Smooth muscle cell (in vitro differentiated cells): ENCODE measurements around the gene POSTN. TPM values are rescaled to one million over a fixed set of nuclear protein-coding genes. Genes with fewer than 3 reads are reported as not detected.

Experiments
- DNase-seq: peaks from one replicate; lab custom pipeline; 2025; ENCODE audit not compliant: unreplicated experiment; lab: John Stamatoyannopoulos, UW
- H2AFZ ChIP-seq: fragments of 200-600 bp; sonication (generic); 2 replicates; pipeline ENCODE4 v1.6.0; 2016; ENCODE audit warnings: antibody characterized with exemption, low read depth, mild to moderate bottlenecking
- H3F3A ChIP-seq: fragments of 200-600 bp; sonication (generic); 2 replicates; pipeline ENCODE4 v1.6.0; 2017; ENCODE audit warnings: antibody characterized with exemption, low read depth
- H3K27ac ChIP-seq: fragments of 200-600 bp; sonication (generic); 2 replicates; pipeline ENCODE4 v1.5.1; 2016; ENCODE audit warnings: low read depth, mild to moderate bottlenecking
- H3K27me3 ChIP-seq: fragments of 200-600 bp; sonication (generic); 2 replicates; pipeline ENCODE4 v1.6.1; 2016; ENCODE audit warnings: low read depth, mild to moderate bottlenecking
- H3K36me3 ChIP-seq: fragments of 200-600 bp; sonication (generic); 2 replicates; pipeline ENCODE4 v1.5.1; 2016; ENCODE audit warnings: low read depth
- H3K4me1 ChIP-seq: fragments of 200-600 bp; sonication (generic); 2 replicates; pipeline ENCODE4 v1.5.1; 2016; ENCODE audit warnings: low read depth
- H3K4me2 ChIP-seq: fragments of 200-600 bp; sonication (generic); 2 replicates; pipeline ENCODE4 v1.6.0; 2016; ENCODE audit warnings: mild to moderate bottlenecking
- H3K4me3 ChIP-seq: fragments of 200-600 bp; sonication (generic); 2 replicates; pipeline ENCODE4 v1.5.1; 2016; ENCODE audit warnings: mild to moderate bottlenecking
- H3K79me2 ChIP-seq: fragments of 200-600 bp; sonication (generic); 2 replicates; pipeline ENCODE4 v1.6.0; 2016; ENCODE audit warnings: low read depth, mild to moderate bottlenecking
- H3K9ac ChIP-seq: fragments of 200-600 bp; sonication (generic); 2 replicates; pipeline ENCODE4 v1.6.0; 2016; ENCODE audit warnings: low read depth
- H3K9me3 ChIP-seq: fragments of 200-600 bp; sonication (generic); replicated peaks from 2 replicates; pipeline ENCODE4 v1.5.1; 2016; ENCODE audit warnings: low read depth
- H4K20me1 ChIP-seq: fragments of 200-600 bp; sonication (generic); 2 replicates; pipeline ENCODE4 v1.6.0; 2016; ENCODE audit warnings: low read depth
- WGBS: methylation state at CpG from one replicate; pipeline ENCODE4 v1.1.7; 2016; ENCODE audit warnings: low lambda C conversion rate; 5-methylcytosine and 5-hydroxymethylcytosine counted together
- polyA plus RNA-seq: library from polyadenylated mRNA; unstranded; fragments of >200 nt; fragmentation: Nextera tagmentation; extraction: Ambion mirVana; gene quantifications from 2 replicates; pipeline ENCODE4 v1.2.1, GENCODE V29; 2016
- total RNA-seq: library from RNA; depleted of rRNA; stranded (reverse); fragments of >200 nt; gene quantifications from 2 replicates; pipeline ENCODE4 v1.2.3, GENCODE V29; 2014
- TF ChIP-seq, protein P1 (sequence below): fragments of 200-600 bp; sonication (generic); IDR thresholded peaks from 2 replicates; pipeline ENCODE4 v1.5.1; 2017; ENCODE audit warnings: borderline replicate concordance, mild to moderate bottlenecking, antibody characterized with exemption; ENCODE audit not compliant: insufficient read depth, poor library complexity, severe bottlenecking

Gene POSTN
- total and polyA plus RNA-seq, 2 experiments from 2014 or later = 38.6 to 50.5 TPM

DNA sequence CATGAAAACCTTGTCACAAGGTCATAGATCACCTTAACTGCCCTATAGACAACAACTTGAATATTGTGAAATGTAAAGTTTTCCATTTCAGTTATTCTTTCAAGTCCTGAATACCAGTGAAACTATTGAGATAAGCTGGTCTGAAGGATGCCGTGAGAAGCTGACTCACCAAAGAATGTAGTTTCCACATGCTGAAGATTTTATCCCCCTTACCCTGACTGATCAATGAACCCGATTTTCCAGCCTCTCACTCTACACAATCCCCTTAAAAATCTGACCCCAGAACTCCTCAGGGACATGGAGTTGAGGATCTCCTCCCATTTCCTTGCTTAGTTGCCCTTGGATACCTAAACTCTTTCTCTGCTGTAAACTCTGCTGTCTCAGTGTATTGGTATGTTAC is 67.5 kb downstream of the POSTN start:
- Histone ChIP-seq H3K9ac (no peak overlapping the region), H3K4me3 (no peak overlapping the region), H3K4me2 (no peak overlapping the region), H2AFZ (no peak overlapping the region), H4K20me1 (no peaks in the 10 kb centered on the region), H3K79me2 (no peaks in the 10 kb centered on the region), H3K9me3 (peaks cover 9% of the 10 kb centered on the region), H3K27me3 (no peaks in the 10 kb centered on the region), H3K36me3 (peaks cover 6% of the 10 kb centered on the region), H3K4me1 (no peaks in the 10 kb centered on the region), H3K27ac (no peak overlapping the region), H3F3A (no peaks in the 10 kb centered on the region)
- no peak for DNase-seq
- 76% methylated on average over 2 of the region's 2 CpGs for WGBS
- TF ChIP-seq, protein P1, sequence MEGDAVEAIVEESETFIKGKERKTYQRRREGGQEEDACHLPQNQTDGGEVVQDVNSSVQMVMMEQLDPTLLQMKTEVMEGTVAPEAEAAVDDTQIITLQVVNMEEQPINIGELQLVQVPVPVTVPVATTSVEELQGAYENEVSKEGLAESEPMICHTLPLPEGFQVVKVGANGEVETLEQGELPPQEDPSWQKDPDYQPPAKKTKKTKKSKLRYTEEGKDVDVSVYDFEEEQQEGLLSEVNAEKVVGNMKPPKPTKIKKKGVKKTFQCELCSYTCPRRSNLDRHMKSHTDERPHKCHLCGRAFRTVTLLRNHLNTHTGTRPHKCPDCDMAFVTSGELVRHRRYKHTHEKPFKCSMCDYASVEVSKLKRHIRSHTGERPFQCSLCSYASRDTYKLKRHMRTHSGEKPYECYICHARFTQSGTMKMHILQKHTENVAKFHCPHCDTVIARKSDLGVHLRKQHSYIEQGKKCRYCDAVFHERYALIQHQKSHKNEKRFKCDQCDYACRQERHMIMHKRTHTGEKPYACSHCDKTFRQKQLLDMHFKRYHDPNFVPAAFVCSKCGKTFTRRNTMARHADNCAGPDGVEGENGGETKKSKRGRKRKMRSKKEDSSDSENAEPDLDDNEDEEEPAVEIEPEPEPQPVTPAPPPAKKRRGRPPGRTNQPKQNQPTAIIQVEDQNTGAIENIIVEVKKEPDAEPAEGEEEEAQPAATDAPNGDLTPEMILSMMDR = no peak

DNA sequence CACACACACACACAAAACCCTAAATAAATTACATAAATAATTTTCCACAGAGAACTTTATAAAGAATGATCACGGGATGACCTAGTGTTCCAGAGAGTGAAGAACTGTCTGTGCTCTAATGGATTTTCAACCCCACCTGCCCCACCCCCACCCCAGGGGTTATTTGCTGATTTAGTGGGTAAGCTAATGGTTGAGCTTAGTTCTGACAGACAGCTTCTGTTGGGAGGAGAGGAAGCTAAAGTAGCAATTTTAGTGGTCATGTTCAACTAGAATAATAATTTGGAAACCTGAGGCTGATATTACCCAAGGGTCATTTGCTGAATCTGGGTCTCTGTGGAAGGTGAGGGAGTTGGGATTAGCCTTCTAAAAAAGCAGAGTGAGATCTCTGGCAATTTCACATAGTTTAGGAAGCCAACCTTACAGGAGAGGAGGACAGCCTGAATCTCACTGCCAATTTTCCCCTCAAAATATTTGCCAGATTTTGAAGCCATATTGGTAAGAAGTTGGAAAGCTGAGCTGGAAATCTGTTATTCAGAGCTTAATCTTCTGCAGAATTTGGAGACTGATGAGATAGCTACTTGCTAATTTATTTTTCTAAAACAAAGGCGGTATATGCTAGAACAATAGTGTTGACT is 68.7 kb downstream of the POSTN start:
- H2AFZ ChIP-seq = no peak overlapping the region
- WGBS = 91% methylated on average over 2 of the region's 2 CpGs
- H3K9me3 ChIP-seq = peaks cover 9% of the 10 kb centered on the region
- no peak overlapping the region for H3K27ac ChIP-seq
- TF ChIP-seq, protein P1 = no peak
- H3K79me2 ChIP-seq = no peaks in the 10 kb centered on the region
- no peaks in the 10 kb centered on the region for H3K4me1 ChIP-seq
- H3K27me3 ChIP-seq = no peaks in the 10 kb centered on the region
- no peaks in the 10 kb centered on the region for H4K20me1 ChIP-seq
- peaks cover 6% of the 10 kb centered on the region for H3K36me3 ChIP-seq
- no peak overlapping the region for H3K9ac ChIP-seq
- H3F3A ChIP-seq = no peaks in the 10 kb centered on the region
- DNase-seq = no peak
- no peak overlapping the region for H3K4me3 ChIP-seq
- no peak overlapping the region for H3K4me2 ChIP-seq

DNA sequence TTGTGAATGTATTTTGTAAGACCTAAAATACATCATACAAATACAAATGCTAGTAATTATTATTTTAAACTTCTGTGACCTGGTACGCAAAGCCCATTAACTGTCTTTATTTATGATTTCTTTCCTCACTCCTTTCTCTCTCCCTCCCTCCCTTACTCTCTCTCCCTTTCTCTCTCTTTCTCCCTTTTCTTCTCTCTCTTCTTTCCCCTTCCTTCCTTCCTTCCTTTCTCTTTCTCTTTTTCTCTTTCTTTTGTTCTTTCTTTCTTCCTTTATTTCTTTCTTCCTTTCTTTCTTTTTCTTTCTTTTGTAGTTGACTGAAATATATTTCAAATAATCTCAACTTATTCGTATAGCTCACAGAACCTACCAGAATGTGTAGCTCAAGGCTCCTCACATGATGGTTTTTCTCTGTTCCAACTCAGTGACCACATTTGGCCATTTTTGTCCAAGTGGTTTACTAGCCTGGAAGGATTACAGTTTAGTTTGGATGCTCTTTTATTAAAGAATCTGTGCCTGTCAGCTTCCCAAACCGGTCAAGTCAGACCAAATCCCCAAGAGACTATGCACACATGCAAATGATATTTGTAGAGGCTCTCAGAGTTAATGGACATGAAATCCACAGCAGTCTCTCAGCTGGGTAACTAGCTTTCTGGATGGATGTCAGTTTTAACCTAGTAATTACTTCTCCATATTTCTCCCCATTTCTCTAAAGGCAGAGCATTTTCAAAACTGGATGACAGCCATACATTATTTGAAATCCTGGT is 71.7 kb downstream of the POSTN start:
- Histone ChIP-seq H3K4me3 (no peak overlapping the region), H3K4me1 (no peaks in the 10 kb centered on the region), H3K27me3 (no peaks in the 10 kb centered on the region), H4K20me1 (no peaks in the 10 kb centered on the region), H3K79me2 (no peaks in the 10 kb centered on the region), H3F3A (no peaks in the 10 kb centered on the region), H3K4me2 (no peak overlapping the region), H3K9me3 (peaks cover 8% of the 10 kb centered on the region), H3K9ac (no peak overlapping the region), H3K27ac (no peak overlapping the region), H3K36me3 (peaks cover 6% of the 10 kb centered on the region), H2AFZ (peak overlapping the region; percentile 24)
- 75% methylated on average over 3 of the region's 3 CpGs for WGBS
- TF ChIP-seq, protein P1 = no peak
- no peak for DNase-seq
